Stimulated activated CD4-positive, alpha-beta T cell treated with anti-CD3 and anti-CD28 coated beads, Interleukin-12 subunit alpha, Interleukin-12 subunit beta, amount 100 ng/mL, for 24 hours (primary cell): ENCODE data around the gene ANKRD65.
"Not testable (repeated sequence)": the region's sequence is repeated elsewhere in the genome, so short reads cannot be mapped to it uniquely, and the experiment has no call there.

Experiments
- DNase-seq, 2 experiments: peaks; one replicate each; pipeline ENCODE4 v3.0.0-alpha.2; 2020; ENCODE audit warnings: low read depth in 2 of 2

Gene ANKRD65

DNA sequence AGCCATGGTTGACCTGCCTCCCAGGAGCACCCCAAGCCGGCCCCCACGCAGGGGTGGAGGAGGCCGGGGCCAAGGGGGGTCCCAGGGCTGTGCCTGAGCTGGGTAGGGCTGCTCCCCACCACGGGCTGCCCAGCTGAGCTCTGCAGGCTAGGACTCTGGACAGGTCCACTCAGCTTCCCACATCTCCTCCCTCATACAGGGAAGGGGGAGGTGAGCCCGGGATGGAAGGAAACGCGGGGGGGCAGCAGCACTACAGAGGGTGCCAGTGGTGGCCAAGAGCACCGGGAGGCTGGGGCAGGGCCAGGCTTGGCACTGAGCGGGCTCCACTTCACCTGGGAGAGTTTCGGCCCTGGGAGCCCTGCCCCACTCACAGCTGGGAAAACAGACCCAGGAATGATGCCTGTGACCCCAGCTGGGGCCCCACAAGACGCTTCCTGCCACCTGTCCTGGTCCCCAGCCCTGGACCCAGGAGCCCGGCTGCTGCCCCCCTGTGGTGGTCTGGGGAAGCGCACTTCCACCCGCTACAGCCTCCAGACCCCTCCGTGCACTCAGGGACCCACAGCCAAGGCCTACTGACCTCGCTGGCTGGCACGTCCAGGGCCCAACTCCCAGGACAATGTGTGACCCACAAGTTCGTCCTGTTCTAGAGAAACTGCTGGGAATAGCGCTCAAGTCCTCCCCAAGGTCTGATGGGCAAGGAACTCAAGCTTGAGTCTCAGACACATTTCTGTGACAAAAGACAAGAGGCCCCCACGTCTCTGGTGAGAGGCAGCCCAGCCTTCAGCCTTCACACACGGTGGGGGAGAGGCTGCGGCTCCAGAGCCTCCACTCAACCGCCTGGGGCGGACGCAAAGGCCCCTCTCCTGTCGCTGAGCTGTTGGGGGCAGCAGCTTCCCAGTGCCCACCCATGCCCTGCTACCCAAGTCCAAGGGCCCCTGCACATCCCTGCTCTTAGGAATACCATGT, 49.0 kb downstream of the ANKRD65 start:
- DNase-seq: peak; percentile 66 to 77

DNA sequence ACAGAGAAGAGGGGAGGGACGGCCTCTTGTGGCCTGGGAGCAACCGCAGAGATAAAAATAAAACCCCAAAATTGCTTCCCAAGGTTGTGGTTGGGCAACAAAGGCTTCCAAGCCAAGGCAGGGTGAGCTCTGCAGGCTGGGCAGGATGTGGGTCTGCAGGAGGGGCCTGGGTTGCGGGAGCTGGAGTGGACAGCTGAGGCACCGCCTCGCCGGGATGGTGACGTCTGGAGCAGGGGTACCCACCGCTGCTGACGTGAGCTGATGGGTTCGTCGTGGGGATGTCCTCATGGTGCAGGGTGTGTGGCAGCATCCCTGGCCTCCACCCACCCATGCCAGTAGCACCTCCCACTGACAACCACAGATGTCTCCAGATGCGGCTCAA, 49.7 kb downstream of the ANKRD65 start:
- no peak for DNase-seq

DNA sequence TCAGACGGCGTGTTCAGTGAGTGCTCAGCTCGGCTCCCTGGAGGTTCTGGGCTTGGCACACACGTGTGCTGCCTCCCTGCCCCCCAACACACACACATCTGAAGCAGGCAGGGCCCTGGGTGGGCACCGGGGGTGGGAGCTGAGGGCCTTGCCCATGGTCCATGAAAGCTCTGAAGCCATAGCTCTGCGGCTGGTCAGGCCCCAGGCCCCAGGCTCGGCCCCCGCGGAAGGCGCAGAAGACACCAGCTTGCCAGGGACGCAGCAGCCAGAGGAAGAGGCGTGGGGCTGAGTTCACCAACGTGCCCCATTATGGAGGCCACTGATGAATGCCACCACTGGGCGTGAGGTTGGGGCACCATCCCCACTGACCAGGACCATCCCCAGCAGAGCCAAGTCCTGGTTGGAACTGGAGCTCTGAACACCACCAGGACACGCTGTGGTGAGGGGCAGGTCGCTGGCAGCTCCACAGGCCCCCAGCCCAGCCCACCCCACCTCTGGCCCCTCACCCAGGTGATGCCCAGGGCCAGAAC, 50.2 kb downstream of the ANKRD65 start:
- DNase-seq: no peak

DNA sequence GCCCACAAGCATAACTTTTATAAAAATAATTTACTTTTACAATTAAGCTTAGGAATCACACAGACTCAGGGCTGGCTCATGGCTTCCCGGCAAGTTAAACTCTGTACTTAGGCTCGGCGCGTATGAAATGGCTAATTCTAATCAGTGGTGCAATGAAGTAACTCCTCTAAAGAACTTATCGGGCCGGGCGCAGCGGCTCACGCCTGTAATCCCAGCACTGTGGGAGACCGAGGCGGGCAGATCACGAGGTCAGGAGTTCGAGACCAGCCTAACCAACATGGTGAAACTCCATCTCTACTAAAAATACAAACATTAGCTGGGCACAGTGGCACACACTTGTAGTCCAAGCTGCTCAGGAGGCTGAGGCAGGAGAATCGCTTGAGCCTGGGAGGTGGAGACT, 51.0 kb downstream of the ANKRD65 start:
- DNase-seq: not testable (repeated sequence)
